CD14-positive monocyte (primary cell): ENCODE data around the gene GRK6. TPM values are rescaled to one million over a fixed set of nuclear protein-coding genes. Genes with fewer than 3 reads are reported as not detected.

Experiments used
- DNase-seq, 3 donors: peaks; one replicate each; pipeline ENCODE4 v3.0.0-alpha.2; 2011 to 2022
- H2AFZ ChIP-seq: 2 replicates; pipeline ENCODE4 v1.6.0; 2012; ENCODE audit warnings: mild to moderate bottlenecking, low read depth, low read length, inconsistent platforms; ENCODE audit not compliant: insufficient read depth, poor library complexity, severe bottlenecking
- H3K27ac ChIP-seq, 2 donors: 1 replicate in 1 of 2; 2 replicates in 1 of 2; pipeline ENCODE4 v1.5.1; 2012 to 2013; ENCODE audit warnings: low read length in 2 of 2, control low read depth in 1 of 2, inconsistent platforms in 1 of 2, low read depth in 1 of 2, mild to moderate bottlenecking in 1 of 2
- H3K27me3 ChIP-seq, 2 donors: one replicate each; pipeline versions ENCODE4 v1.6.0 to v1.6.1; 2011 to 2013; ENCODE audit warnings: low read length in 2 of 2; ENCODE audit not compliant: control insufficient read depth in 2 of 2, insufficient read depth in 2 of 2
- H3K36me3 ChIP-seq, 2 donors: replicated peaks in 1 of 2; 1 replicate in 1 of 2; 2 replicates in 1 of 2; pipeline versions ENCODE4 v1.5.1 to v1.6.1; 2012 to 2013; ENCODE audit warnings: low read length in 2 of 2, control low read depth in 1 of 2, inconsistent platforms in 1 of 2, mild to moderate bottlenecking in 1 of 2; ENCODE audit not compliant: insufficient read depth in 2 of 2, control insufficient read depth in 1 of 2
- H3K4me1 ChIP-seq, 2 donors: 1 replicate in 1 of 2; 2 replicates in 1 of 2; pipeline versions ENCODE4 v1.5.1 to v1.6.1; 2012 to 2013; ENCODE audit warnings: low read length in 2 of 2, control low read depth in 1 of 2, inconsistent platforms in 1 of 2, mild to moderate bottlenecking in 1 of 2, moderate library complexity in 1 of 2; ENCODE audit not compliant: insufficient read depth in 2 of 2, control insufficient read depth in 1 of 2
- H3K4me2 ChIP-seq: replicated peaks from 2 replicates; pipeline ENCODE3; 2012; ENCODE audit warnings: low read length, moderate library complexity, mild to moderate bottlenecking; ENCODE audit not compliant: poor library complexity, severe bottlenecking; ENCODE audit errors: extremely low read depth
- H3K4me3 ChIP-seq, 3 experiments: fragments of 200-600 bp in 1 of 3; sonication (generic) in 1 of 3; replicated peaks in 1 of 3; 1 replicate in 2 of 3; 2 replicates in 1 of 3; pipeline ENCODE4 v1.5.1; 2011 to 2013; ENCODE audit warnings: low read length in 3 of 3, mild to moderate bottlenecking in 3 of 3, control low read depth in 2 of 3, low read depth in 2 of 3, inconsistent platforms in 1 of 3, moderate library complexity in 1 of 3
- H3K79me2 ChIP-seq: 2 replicates; pipeline ENCODE4 v1.6.0; 2012; ENCODE audit warnings: mild to moderate bottlenecking, control low read depth, inconsistent platforms, low read length, moderate library complexity; ENCODE audit not compliant: insufficient read depth
- H3K9ac ChIP-seq: 2 replicates; pipeline ENCODE4 v1.6.0; 2017; ENCODE audit warnings: low read length, mild to moderate bottlenecking; ENCODE audit not compliant: insufficient read depth, poor library complexity, severe bottlenecking
- H3K9me3 ChIP-seq, 2 donors: replicated peaks in 1 of 2; 1 replicate in 1 of 2; 2 replicates in 1 of 2; pipeline versions ENCODE4 v1.5.1 to v1.6.1; 2012 to 2013; ENCODE audit warnings: low read length in 2 of 2, control low read depth in 1 of 2; ENCODE audit not compliant: control insufficient read depth in 1 of 2, insufficient read depth in 1 of 2
- H4K20me1 ChIP-seq: 2 replicates; pipeline ENCODE4 v1.6.0; 2012; ENCODE audit warnings: mild to moderate bottlenecking, low read length, control low read depth, moderate library complexity; ENCODE audit not compliant: insufficient read depth
- H3K27ac Mint-ChIP-seq, 7 donors: one replicate each; pipeline ENCODE4 v1.8.0; 2020; ENCODE audit warnings: mild to moderate bottlenecking in 7 of 7, mixed read lengths in 7 of 7, moderate library complexity in 6 of 7, inconsistent platforms in 2 of 7
- H3K27me3 Mint-ChIP-seq, 3 donors: one replicate each; pipeline ENCODE4 v1.8.0; 2021 to 2022; ENCODE audit warnings: low read depth in 3 of 3, mild to moderate bottlenecking in 3 of 3, mixed read lengths in 3 of 3, moderate library complexity in 3 of 3, inconsistent platforms in 1 of 3
- H3K36me3 Mint-ChIP-seq, 2 donors: one replicate each; pipeline ENCODE4 v1.8.0; 2020; ENCODE audit warnings: mixed read lengths in 2 of 2, inconsistent platforms in 1 of 2, mild to moderate bottlenecking in 1 of 2
- H3K4me1 Mint-ChIP-seq: one replicate; pipeline ENCODE4 v1.8.0; 2020; ENCODE audit warnings: mild to moderate bottlenecking, mixed read lengths
- H3K4me3 Mint-ChIP-seq, 2 donors: one replicate each; pipeline ENCODE4 v1.8.0; 2020; ENCODE audit warnings: mild to moderate bottlenecking in 2 of 2, mixed read lengths in 2 of 2, moderate library complexity in 1 of 2
- H3K9me3 Mint-ChIP-seq, 7 donors: one replicate each; pipeline ENCODE4 v1.8.0; 2020 to 2022; ENCODE audit warnings: mixed read lengths in 7 of 7, mild to moderate bottlenecking in 6 of 7, moderate library complexity in 6 of 7, inconsistent platforms in 2 of 7
- CTCF ChIP-seq: fragments of 200-600 bp; IDR thresholded peaks from one replicate; pipeline ENCODE4 v1.8.0; 2022; ENCODE audit warnings: antibody characterized with exemption, mild to moderate bottlenecking
- whole genome bisulfite sequencing: methylation state at CpG from one replicate; pipeline ENCODE4 v1.1.5; 2013; ENCODE audit warnings: missing lambda C conversion rate; ENCODE audit not compliant: insufficient coverage; 5-methylcytosine and 5-hydroxymethylcytosine counted together
- intact Hi-C, 2 donors: fragments of 100-400 bp; cut with micrococcal nuclease; formaldehyde crosslinking; loops; one replicate each; pipeline versions ENCODE4 v1.15.0 to v1.15.1; 2023
- polyA plus RNA-seq, 3 donors: library from polyadenylated mRNA; depleted of rRNA in 1 of 3; unstranded in 2 of 3; stranded (reverse) in 1 of 3; fragments of 300-500 nt in 2 of 3; fragments of >200 nt in 1 of 3; fragmentation: Illumina TruSeq in 2 of 3; gene quantifications; 1 replicate in 2 of 3; 2 replicates in 1 of 3; pipeline ENCODE4 v1.2.3, GENCODE V29; 2012 to 2021

The GRK6 gene
- polyA plus RNA-seq, 3 donors: 41.6 to 101 (median 63.4) TPM

- intact Hi-C loops: loop anchor here (1.0 to 5.0 kb wide), 5 partner anchors 15 to 93 kb away; partner anchors contain the start of gene PDLIM7 (in 1 of the 2)
- Histone ChIP-seq H3K4me1 (peaks cover 45 to 46% of the 10 kb centered on the region in 2 donors), H3K9me3 (peaks cover 0 to 12% of the 10 kb centered on the region in 2 donors), H3K9ac (peak overlapping the region; percentile 58), H3K4me2 (peak overlapping the region; percentile 89), H3K4me3 (peak overlapping the region; percentile 21 to 74 (median 39)), H4K20me1 (peaks cover 11% of the 10 kb centered on the region), H3K36me3 (no peaks in the 10 kb centered on the region), H2AFZ (peak overlapping the region; percentile 81), H3K27ac (no peak overlapping the region), H3K79me2 (no peaks in the 10 kb centered on the region), H3K27me3 (peaks cover 26 to 43% of the 10 kb centered on the region in 2 donors)
- WGBS: under 1% methylated on average over 91 of the region's 93 CpGs
- H3K4me1 Mint-ChIP-seq: peaks cover 40% of the 10 kb centered on the region
- peak; percentile 90 to 92 (median 91) for DNase-seq
- H3K27ac Mint-ChIP-seq: peak overlapping the region in 5 of 7 donors; percentile 33 to 80 (median 53)
- peaks cover 38 to 57% (median 51%) of the 10 kb centered on the region in 3 donors for H3K27me3 Mint-ChIP-seq
- H3K4me3 Mint-ChIP-seq: peak overlapping the region; percentile 72 to 87
- peak; percentile 76 for TF ChIP-seq CTCF
- H3K9me3 Mint-ChIP-seq: peaks cover 0 to 17% (median 5%) of the 10 kb centered on the region in 7 donors
- peaks cover 6 to 8% of the 10 kb centered on the region in 2 donors for H3K36me3 Mint-ChIP-seq
These were observed 22.5 kb upstream of the GRK6 start for GRCh38 chr5:177403792-177404640.

- H3K27ac ChIP-seq: no peak overlapping the region
- intact Hi-C loops: loop anchor here (1.0 to 5.0 kb wide), 5 partner anchors 14 to 93 kb away; partner anchors contain the start of gene PDLIM7 (in 1 of the 2)
- Mint-ChIP-seq H3K4me3 (peak overlapping the region; percentile 72 to 74), H3K36me3 (peaks cover 8% of the 10 kb centered on the region in 2 donors), H3K27me3 (peaks cover 38 to 53% (median 49%) of the 10 kb centered on the region in 3 donors), H3K4me1 (peaks cover 42% of the 10 kb centered on the region), H3K27ac (peak overlapping the region in 6 of 7 donors; percentile 32 to 89 (median 82)), H3K9me3 (peaks cover 0 to 17% (median 5%) of the 10 kb centered on the region in 7 donors)
- H3K9me3 ChIP-seq: peaks cover 0 to 12% of the 10 kb centered on the region in 2 donors
- H3K4me2 ChIP-seq: peak overlapping the region; percentile 89
- WGBS: 49% methylated on average over 12 of the region's 16 CpGs
- no peaks in the 10 kb centered on the region for H3K36me3 ChIP-seq
- DNase-seq: no peak
- peaks cover 45 to 46% of the 10 kb centered on the region in 2 donors for H3K4me1 ChIP-seq
- H3K4me3 ChIP-seq: peak overlapping the region in 1 of 3 experiments; percentile 74
- H4K20me1 ChIP-seq: peaks cover 11% of the 10 kb centered on the region
- peaks cover 26 to 38% of the 10 kb centered on the region in 2 donors for H3K27me3 ChIP-seq
- TF ChIP-seq CTCF: no peak
- peak overlapping the region; percentile 58 for H3K9ac ChIP-seq
- H3K79me2 ChIP-seq: no peaks in the 10 kb centered on the region
- H2AFZ ChIP-seq: peak overlapping the region; percentile 81
These were observed 21.8 kb upstream of the GRK6 start for GRCh38 chr5:177404641-177405179.
